ENCODE data around the gene RASAL2. TPM values are rescaled to one million over a fixed set of nuclear protein-coding genes. Genes with fewer than 3 reads are reported as not detected.

The RASAL2 gene
- total and polyA plus RNA-seq, 2 of the 13 experiments (the other 11 are each of a cell fraction or from before 2014, with no cell fraction given) = 5.4 to 5.9 TPM

GRCh38 chr1:178183796-178184195 is 89.9 kb downstream of the RASAL2 start:
- Histone ChIP-seq H3K27me3 (ENCODE audit: control insufficient read depth in 1 of 2, insufficient read depth in 2 of 2, low read length in 2 of 2) (no peaks in the 10 kb centered on the region), H3K4me1 (ENCODE audit: insufficient read depth, low read length) (peaks cover 4% of the 10 kb centered on the region; the same call in 1 of the 2 replicates), H3K9ac (ENCODE audit: insufficient read depth, low read depth, low read length) (no peak overlapping the region), H3K79me2 (ENCODE audit: insufficient read depth, low read length) (no peaks in the 10 kb centered on the region), H4K20me1 (ENCODE audit: insufficient read depth, low read length) (no peaks in the 10 kb centered on the region), H2AFZ (ENCODE audit: low read length) (no peak overlapping the region), H3K36me3 (replicated peaks in 1 of 2; ENCODE audit: control insufficient read depth in 1 of 2, insufficient read depth in 2 of 2, low read length in 2 of 2) (no peaks in the 10 kb centered on the region), H3K4me2 (ENCODE audit: low read depth, low read length) (no peak overlapping the region), H3K27ac (ENCODE audit: extremely low read length, insufficient read depth, low read length) (no peak overlapping the region), H3K4me3 (replicated peaks in 1 of 3; ENCODE audit: insufficient read depth in 1 of 3, low read depth in 2 of 3, low read length in 3 of 3) (no peak overlapping the region), H3K9me3 (ENCODE audit: low read length) (no peaks in the 10 kb centered on the region)
- CTCF ChIA-PET (ENCODE audit: low intra/inter-chr PET ratio, low total read pairs) = no interaction called here
- BruUV-seq (replicated peaks) = no TSS peak
- no peak for ATAC-seq
- intact Hi-C loops (cut with micrococcal nuclease; ENCODE audit: unreplicated experiment) (no loop called here), in situ Hi-C loops (cut with HindIII; ENCODE audit: extremely low pct_ligation_motif_present, low pct_unique_long_range_greater_than_20kb) (loop anchor here (10.0 kb wide), 1 partner anchor 129 kb away; no protein-coding TSS in a partner anchor)
- no peak for FAIRE-seq
- no peak for DNase-seq (ENCODE audit: low spot score)
- POLR2A ChIA-PET = no interaction called here
- TF ChIP-seq NPAS2 (CRISPR knock-in tag; IDR thresholded peaks at IDR 0.05; ENCODE audit: borderline replicate concordance) (no peak), ZNF569 (CRISPR knock-in tag; IDR thresholded peaks at IDR 0.05; ENCODE audit: borderline replicate concordance) (no peak), DPF2 (CRISPR knock-in tag; IDR thresholded peaks at IDR 0.05; ENCODE audit: borderline replicate concordance, low read depth) (no peak), NFKB2 (CRISPR knock-in tag; IDR thresholded peaks at IDR 0.05; ENCODE audit: borderline replicate concordance) (no peak), ZXDC (CRISPR knock-in tag; IDR thresholded peaks at IDR 0.05) (no peak), CHCHD3 (CRISPR knock-in tag; IDR thresholded peaks at IDR 0.05) (no peak), CAMTA2 (CRISPR knock-in tag; IDR thresholded peaks at IDR 0.05; ENCODE audit: borderline replicate concordance) (no peak), SETDB1 (CRISPR knock-in tag; IDR thresholded peaks at IDR 0.05; ENCODE audit: borderline replicate concordance) (no peak), DZIP1 (CRISPR knock-in tag; IDR thresholded peaks at IDR 0.05) (no peak), ZNF354B (CRISPR knock-in tag; IDR thresholded peaks at IDR 0.05) (no peak), ZNF746 (CRISPR knock-in tag; IDR thresholded peaks at IDR 0.05) (no peak), ZBTB8A (CRISPR knock-in tag; IDR thresholded peaks at IDR 0.05; ENCODE audit: borderline replicate concordance, low read depth) (no peak), JARID2 (CRISPR knock-in tag; IDR thresholded peaks at IDR 0.05; ENCODE audit: insufficient replicate concordance) (no peak), GRHL1 (CRISPR knock-in tag; conservative IDR thresholded peaks at IDR 0.05) (no peak), SIX4 (CRISPR knock-in tag; IDR thresholded peaks at IDR 0.05) (no peak), KDM6A (CRISPR knock-in tag; IDR thresholded peaks at IDR 0.05; ENCODE audit: low read depth) (no peak), PCBP1 (IDR thresholded peaks at IDR 0.05; ENCODE audit: borderline replicate concordance, low read depth, low read length) (no peak)

Measured in HepG2 (cell line).